DND-41 (cell line): ENCODE data around the gene CYTH3.

Experiments
- EZH2 ChIP-seq: IDR thresholded peaks from 3 replicates; pipeline ENCODE4 v1.6.1; 2012; ENCODE audit warnings: borderline replicate concordance, low read depth, mild to moderate bottlenecking, moderate library complexity, low read length, inconsistent platforms; ENCODE audit not compliant: severe bottlenecking
- TF ChIP-seq, protein P1 (sequence below): IDR thresholded peaks from 2 replicates; pipeline ENCODE4 v1.5.1; 2012; ENCODE audit warnings: borderline replicate concordance, low read length, moderate library complexity, mild to moderate bottlenecking; ENCODE audit not compliant: poor library complexity, severe bottlenecking; ENCODE audit errors: extremely low read depth

DNA sequence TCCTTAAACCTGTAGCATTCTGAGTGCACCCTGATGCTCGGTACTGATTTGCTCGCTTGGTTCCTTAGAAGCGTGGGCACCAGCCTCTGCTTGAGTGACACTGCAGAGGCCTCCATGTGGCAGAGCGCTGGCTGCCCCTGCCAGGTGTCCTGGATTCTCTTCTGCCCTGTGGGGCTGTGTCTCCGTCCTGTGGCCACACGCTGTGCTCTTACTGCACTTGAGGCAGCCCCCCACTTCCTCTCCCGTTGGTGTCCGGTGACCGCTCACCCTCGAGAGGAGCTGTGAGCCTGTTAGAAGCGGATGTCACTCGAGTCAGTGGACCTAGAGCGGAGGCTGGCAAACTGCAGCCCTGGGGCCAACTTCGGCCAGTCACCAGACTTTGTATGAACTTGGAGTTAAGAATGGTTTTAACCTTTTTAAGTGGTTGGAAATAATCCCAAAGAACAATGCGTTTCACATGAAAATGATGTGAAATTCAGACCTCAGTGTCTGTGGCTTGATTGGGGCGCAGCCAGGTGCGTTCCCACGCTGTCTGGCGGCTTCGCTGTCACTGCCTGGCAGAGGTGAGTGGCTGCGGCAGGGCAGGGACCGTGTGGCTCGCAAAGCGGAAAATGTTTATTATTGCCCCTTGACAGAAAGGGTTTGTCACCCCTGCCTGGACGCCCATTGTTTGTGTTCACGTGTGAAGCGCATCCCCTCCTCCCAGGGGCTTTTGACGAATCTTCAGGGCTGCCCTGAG lies 114.6 kb downstream of the CYTH3 start:
- TF ChIP-seq, protein P1, sequence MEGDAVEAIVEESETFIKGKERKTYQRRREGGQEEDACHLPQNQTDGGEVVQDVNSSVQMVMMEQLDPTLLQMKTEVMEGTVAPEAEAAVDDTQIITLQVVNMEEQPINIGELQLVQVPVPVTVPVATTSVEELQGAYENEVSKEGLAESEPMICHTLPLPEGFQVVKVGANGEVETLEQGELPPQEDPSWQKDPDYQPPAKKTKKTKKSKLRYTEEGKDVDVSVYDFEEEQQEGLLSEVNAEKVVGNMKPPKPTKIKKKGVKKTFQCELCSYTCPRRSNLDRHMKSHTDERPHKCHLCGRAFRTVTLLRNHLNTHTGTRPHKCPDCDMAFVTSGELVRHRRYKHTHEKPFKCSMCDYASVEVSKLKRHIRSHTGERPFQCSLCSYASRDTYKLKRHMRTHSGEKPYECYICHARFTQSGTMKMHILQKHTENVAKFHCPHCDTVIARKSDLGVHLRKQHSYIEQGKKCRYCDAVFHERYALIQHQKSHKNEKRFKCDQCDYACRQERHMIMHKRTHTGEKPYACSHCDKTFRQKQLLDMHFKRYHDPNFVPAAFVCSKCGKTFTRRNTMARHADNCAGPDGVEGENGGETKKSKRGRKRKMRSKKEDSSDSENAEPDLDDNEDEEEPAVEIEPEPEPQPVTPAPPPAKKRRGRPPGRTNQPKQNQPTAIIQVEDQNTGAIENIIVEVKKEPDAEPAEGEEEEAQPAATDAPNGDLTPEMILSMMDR, result no peak
- no peak for TF ChIP-seq EZH2
